HEK293 (cell line): ENCODE data around the gene TANC1.

Experiments
- BCL11A ChIP-seq: fragments of 450-650 bp; formaldehyde crosslinking; IDR thresholded peaks from 2 replicates; pipeline ENCODE4 v1.5.1; 2016; ENCODE audit warnings: low read depth, missing biosample characterization, missing genetic modification characterization
- SP2 ChIP-seq: fragments of 450-650 bp; formaldehyde crosslinking; IDR thresholded peaks from 2 replicates; pipeline ENCODE4 v1.5.1; 2016; ENCODE audit warnings: missing biosample characterization, missing genetic modification characterization
- TCF7L2 ChIP-seq: IDR thresholded peaks from 2 replicates; pipeline ENCODE4 v1.6.1; 2011; ENCODE audit warnings: low read depth, mild to moderate bottlenecking, inconsistent platforms, low read length, moderate library complexity, borderline replicate concordance
- ZBTB1 ChIP-seq: fragments of 450-650 bp; formaldehyde crosslinking; IDR thresholded peaks from 2 replicates; pipeline ENCODE4 v1.5.1; 2016; ENCODE audit warnings: missing biosample characterization, missing genetic modification characterization
- ZBTB7A ChIP-seq: fragments of 450-650 bp; formaldehyde crosslinking; IDR thresholded peaks from 2 replicates; pipeline ENCODE4 v1.5.1; 2016; ENCODE audit warnings: low read depth, missing biosample characterization, missing genetic modification characterization
- ZNF146 ChIP-seq: fragments of 450-650 bp; formaldehyde crosslinking; IDR thresholded peaks from 2 replicates; pipeline ENCODE4 v1.5.1; 2016; ENCODE audit warnings: missing biosample characterization, missing genetic modification characterization
- ZNF24 ChIP-seq: fragments of 450-650 bp; formaldehyde crosslinking; IDR thresholded peaks from 2 replicates; pipeline ENCODE4 v1.5.1; 2016; ENCODE audit warnings: missing biosample characterization, missing genetic modification characterization
- ZNF324 ChIP-seq: fragments of 450-650 bp; formaldehyde crosslinking; IDR thresholded peaks from 2 replicates; pipeline ENCODE4 v1.5.1; 2016; ENCODE audit warnings: missing biosample characterization, missing genetic modification characterization
- ZNF423 ChIP-seq: fragments of 450-650 bp; formaldehyde crosslinking; IDR thresholded peaks from 2 replicates; pipeline ENCODE4 v1.5.1; 2016; ENCODE audit warnings: missing biosample characterization, missing genetic modification characterization
- ZNF792 ChIP-seq: fragments of 450-650 bp; formaldehyde crosslinking; IDR thresholded peaks from 2 replicates; pipeline ENCODE4 v1.5.1; 2016; ENCODE audit warnings: missing biosample characterization, missing genetic modification characterization
- TF ChIP-seq, protein P1 (sequence below): fragments of 450-650 bp; formaldehyde crosslinking; IDR thresholded peaks from 2 replicates; pipeline ENCODE4 v1.5.1; 2016; ENCODE audit warnings: missing biosample characterization, missing genetic modification characterization
- TF ChIP-seq, protein P2 (sequence below): fragments of 450-650 bp; formaldehyde crosslinking; IDR thresholded peaks from 2 replicates; pipeline ENCODE4 v1.5.1; 2016; ENCODE audit warnings: missing biosample characterization, missing genetic modification characterization, low read depth
- TF ChIP-seq, protein P3 (sequence below): fragments of 450-650 bp; formaldehyde crosslinking; optimal IDR thresholded peaks from 2 replicates; pipeline ENCODE3; 2016; ENCODE audit warnings: missing biosample characterization, mild to moderate bottlenecking, missing genetic modification characterization
- TF ChIP-seq, protein P4 (sequence below): fragments of 450-650 bp; formaldehyde crosslinking; IDR thresholded peaks from 2 replicates; pipeline ENCODE4 v1.5.1; 2016; ENCODE audit warnings: missing biosample characterization, missing genetic modification characterization

DNA sequence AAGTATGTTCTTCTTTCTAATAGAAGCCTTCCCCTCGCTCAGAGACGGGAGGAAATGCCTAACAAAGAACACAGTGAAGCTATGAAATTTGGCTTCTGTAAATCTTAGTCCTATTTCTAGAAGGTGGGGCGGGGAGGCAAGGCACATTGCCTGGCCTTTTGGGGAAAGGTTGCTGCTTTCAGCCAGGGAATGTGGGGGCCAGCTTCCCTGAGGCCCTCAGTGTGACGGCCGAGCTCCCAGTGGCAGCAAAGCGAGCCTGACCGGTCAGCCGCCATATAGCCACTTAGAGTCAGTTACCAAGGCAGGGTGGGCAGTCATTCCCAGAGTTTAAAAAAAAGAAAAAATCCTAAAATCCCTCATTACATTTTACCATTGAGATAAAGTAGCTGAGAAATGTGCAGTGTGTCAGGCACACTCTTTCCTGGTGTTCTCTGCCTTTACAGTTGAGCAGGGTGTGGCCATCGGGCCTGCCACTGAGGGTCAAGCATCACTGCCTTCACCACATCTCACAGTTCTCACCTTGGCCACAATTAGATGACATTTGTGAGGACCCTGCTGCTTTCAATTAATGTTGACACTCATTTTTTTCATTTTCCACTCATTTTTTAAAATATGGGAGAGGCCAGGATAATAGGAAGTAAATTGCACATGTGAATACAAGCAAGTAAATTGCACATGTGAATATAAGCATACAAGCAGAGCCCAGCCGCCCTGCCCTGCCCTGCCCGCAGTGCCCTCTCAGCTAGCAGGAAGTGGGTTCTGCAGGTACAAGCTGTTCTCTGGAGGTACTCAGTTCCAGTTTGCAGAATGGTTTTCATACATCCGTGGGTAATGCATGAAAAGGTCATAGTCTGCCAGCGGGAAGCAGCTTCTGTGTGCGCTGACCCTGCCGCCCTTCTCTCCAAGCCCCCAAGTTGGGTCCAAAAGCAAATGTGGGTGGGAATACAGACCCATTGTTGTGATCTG lies 241.2 kb downstream of the TANC1 start:
- TF ChIP-seq, protein P1, sequence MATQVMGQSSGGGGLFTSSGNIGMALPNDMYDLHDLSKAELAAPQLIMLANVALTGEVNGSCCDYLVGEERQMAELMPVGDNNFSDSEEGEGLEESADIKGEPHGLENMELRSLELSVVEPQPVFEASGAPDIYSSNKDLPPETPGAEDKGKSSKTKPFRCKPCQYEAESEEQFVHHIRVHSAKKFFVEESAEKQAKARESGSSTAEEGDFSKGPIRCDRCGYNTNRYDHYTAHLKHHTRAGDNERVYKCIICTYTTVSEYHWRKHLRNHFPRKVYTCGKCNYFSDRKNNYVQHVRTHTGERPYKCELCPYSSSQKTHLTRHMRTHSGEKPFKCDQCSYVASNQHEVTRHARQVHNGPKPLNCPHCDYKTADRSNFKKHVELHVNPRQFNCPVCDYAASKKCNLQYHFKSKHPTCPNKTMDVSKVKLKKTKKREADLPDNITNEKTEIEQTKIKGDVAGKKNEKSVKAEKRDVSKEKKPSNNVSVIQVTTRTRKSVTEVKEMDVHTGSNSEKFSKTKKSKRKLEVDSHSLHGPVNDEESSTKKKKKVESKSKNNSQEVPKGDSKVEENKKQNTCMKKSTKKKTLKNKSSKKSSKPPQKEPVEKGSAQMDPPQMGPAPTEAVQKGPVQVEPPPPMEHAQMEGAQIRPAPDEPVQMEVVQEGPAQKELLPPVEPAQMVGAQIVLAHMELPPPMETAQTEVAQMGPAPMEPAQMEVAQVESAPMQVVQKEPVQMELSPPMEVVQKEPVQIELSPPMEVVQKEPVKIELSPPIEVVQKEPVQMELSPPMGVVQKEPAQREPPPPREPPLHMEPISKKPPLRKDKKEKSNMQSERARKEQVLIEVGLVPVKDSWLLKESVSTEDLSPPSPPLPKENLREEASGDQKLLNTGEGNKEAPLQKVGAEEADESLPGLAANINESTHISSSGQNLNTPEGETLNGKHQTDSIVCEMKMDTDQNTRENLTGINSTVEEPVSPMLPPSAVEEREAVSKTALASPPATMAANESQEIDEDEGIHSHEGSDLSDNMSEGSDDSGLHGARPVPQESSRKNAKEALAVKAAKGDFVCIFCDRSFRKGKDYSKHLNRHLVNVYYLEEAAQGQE (tag by site-specific recombination), result no peak
- TF ChIP-seq, protein P2, sequence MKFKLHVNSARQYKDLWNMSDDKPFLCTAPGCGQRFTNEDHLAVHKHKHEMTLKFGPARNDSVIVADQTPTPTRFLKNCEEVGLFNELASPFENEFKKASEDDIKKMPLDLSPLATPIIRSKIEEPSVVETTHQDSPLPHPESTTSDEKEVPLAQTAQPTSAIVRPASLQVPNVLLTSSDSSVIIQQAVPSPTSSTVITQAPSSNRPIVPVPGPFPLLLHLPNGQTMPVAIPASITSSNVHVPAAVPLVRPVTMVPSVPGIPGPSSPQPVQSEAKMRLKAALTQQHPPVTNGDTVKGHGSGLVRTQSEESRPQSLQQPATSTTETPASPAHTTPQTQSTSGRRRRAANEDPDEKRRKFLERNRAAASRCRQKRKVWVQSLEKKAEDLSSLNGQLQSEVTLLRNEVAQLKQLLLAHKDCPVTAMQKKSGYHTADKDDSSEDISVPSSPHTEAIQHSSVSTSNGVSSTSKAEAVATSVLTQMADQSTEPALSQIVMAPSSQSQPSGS, result no peak
- TF ChIP-seq TCF7L2, result no peak
- no peak for TF ChIP-seq ZNF24 (tag by site-specific recombination)
- TF ChIP-seq ZBTB7A, result no peak
- TF ChIP-seq BCL11A (tag by site-specific recombination), result no peak
- TF ChIP-seq, protein P3, sequence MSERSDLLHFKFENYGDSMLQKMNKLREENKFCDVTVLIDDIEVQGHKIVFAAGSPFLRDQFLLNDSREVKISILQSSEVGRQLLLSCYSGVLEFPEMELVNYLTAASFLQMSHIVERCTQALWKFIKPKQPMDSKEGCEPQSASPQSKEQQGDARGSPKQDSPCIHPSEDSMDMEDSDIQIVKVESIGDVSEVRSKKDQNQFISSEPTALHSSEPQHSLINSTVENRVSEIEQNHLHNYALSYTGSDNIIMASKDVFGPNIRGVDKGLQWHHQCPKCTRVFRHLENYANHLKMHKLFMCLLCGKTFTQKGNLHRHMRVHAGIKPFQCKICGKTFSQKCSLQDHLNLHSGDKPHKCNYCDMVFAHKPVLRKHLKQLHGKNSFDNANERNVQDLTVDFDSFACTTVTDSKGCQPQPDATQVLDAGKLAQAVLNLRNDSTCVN (tag by site-specific recombination), result no peak
- TF ChIP-seq ZNF324 (tag by site-specific recombination), result no peak
- TF ChIP-seq, protein P4, sequence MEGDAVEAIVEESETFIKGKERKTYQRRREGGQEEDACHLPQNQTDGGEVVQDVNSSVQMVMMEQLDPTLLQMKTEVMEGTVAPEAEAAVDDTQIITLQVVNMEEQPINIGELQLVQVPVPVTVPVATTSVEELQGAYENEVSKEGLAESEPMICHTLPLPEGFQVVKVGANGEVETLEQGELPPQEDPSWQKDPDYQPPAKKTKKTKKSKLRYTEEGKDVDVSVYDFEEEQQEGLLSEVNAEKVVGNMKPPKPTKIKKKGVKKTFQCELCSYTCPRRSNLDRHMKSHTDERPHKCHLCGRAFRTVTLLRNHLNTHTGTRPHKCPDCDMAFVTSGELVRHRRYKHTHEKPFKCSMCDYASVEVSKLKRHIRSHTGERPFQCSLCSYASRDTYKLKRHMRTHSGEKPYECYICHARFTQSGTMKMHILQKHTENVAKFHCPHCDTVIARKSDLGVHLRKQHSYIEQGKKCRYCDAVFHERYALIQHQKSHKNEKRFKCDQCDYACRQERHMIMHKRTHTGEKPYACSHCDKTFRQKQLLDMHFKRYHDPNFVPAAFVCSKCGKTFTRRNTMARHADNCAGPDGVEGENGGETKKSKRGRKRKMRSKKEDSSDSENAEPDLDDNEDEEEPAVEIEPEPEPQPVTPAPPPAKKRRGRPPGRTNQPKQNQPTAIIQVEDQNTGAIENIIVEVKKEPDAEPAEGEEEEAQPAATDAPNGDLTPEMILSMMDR (tag by site-specific recombination), result no peak
- no peak for TF ChIP-seq ZBTB1 (tag by site-specific recombination)
- TF ChIP-seq SP2, result no peak
- no peak for TF ChIP-seq ZNF792
- TF ChIP-seq ZNF423, result no peak
- no peak for TF ChIP-seq ZNF146 (tag by site-specific recombination)
